ENCODE results near the gene GFOD1.

GRCh38 chr6:13441778-13442177, 45.6 kb downstream of the GFOD1 start:
- TF ChIP-seq CTCF (conservative IDR thresholded peaks at IDR 0.05; ENCODE audit: low read length) (no peak), EZH2phosphoT487 (IDR thresholded peaks at IDR 0.05; ENCODE audit: borderline replicate concordance, low read depth, low read length) (no peak)

Measured in OCI-LY7 (cell line).